Osteocyte (in vitro differentiated cells): ENCODE results near the gene PYCARD. TPM values are rescaled to one million over a fixed set of nuclear protein-coding genes. Genes with fewer than 3 reads are reported as not detected.

ENCODE experiments used
- DNase-seq: peaks from one replicate; pipeline ENCODE4 v3.0.0; 2021; ENCODE audit warnings: mixed read lengths; ENCODE audit not compliant: unreplicated experiment; ENCODE audit errors: extremely low spot score
- H3K27ac Mint-ChIP-seq: one replicate; pipeline ENCODE4 v1.8.0; 2021; ENCODE audit warnings: mild to moderate bottlenecking, mixed read lengths; ENCODE audit not compliant: unreplicated experiment
- H3K27me3 Mint-ChIP-seq: one replicate; pipeline ENCODE4 v1.8.0; 2021; ENCODE audit warnings: mixed read lengths; ENCODE audit not compliant: unreplicated experiment
- H3K36me3 Mint-ChIP-seq: one replicate; pipeline ENCODE4 v1.8.0; 2021; ENCODE audit warnings: mixed read lengths; ENCODE audit not compliant: unreplicated experiment
- H3K4me1 Mint-ChIP-seq: one replicate; pipeline ENCODE4 v1.8.0; 2021; ENCODE audit warnings: mixed read lengths; ENCODE audit not compliant: unreplicated experiment
- H3K4me3 Mint-ChIP-seq: one replicate; pipeline ENCODE4 v1.8.0; 2021; ENCODE audit warnings: mild to moderate bottlenecking, moderate library complexity, mixed read lengths; ENCODE audit not compliant: unreplicated experiment
- H3K9me3 Mint-ChIP-seq: one replicate; pipeline ENCODE4 v1.8.0; 2021; ENCODE audit warnings: mixed read lengths; ENCODE audit not compliant: unreplicated experiment
- CTCF ChIP-seq: fragments of 200-600 bp; sonication (generic); IDR thresholded peaks from 2 replicates; pipeline ENCODE4 v1.5.0; 2021; ENCODE audit warnings: antibody characterized with exemption, mild to moderate bottlenecking, moderate library complexity
- total RNA-seq: library from RNA; stranded (reverse); gene quantifications from 2 replicates; pipeline ENCODE4 v1.2.1, GENCODE V29; 2021

The PYCARD gene
- total RNA-seq, 1 donor from 2014 or later: 6.1 TPM

GRCh38 chr16:31190061-31190460, 12.5 kb downstream of the PYCARD start:
- H3K36me3 Mint-ChIP-seq: peaks cover 87% of the 10 kb centered on the region
- no peak for DNase-seq
- no peak for TF ChIP-seq CTCF
- no peak overlapping the region for H3K4me3 Mint-ChIP-seq
- no peaks in the 10 kb centered on the region for H3K27me3 Mint-ChIP-seq
- H3K27ac Mint-ChIP-seq: no peak overlapping the region
- no peaks in the 10 kb centered on the region for H3K9me3 Mint-ChIP-seq
- peaks cover 6% of the 10 kb centered on the region for H3K4me1 Mint-ChIP-seq

GRCh38 chr16:31189412-31189778, 13.2 kb downstream of the PYCARD start:
- no peak for DNase-seq
- Mint-ChIP-seq H3K4me1 (peaks cover 8% of the 10 kb centered on the region), H3K27me3 (no peaks in the 10 kb centered on the region), H3K4me3 (no peak overlapping the region), H3K27ac (peak overlapping the region; percentile 61), H3K36me3 (peaks cover 87% of the 10 kb centered on the region), H3K9me3 (no peaks in the 10 kb centered on the region)
- TF ChIP-seq CTCF: no peak

- peaks cover 13% of the 10 kb centered on the region for H3K4me1 Mint-ChIP-seq
- H3K27me3 Mint-ChIP-seq: no peaks in the 10 kb centered on the region
- H3K27ac Mint-ChIP-seq: peak overlapping the region; percentile 61
- H3K4me3 Mint-ChIP-seq: no peak overlapping the region
- H3K9me3 Mint-ChIP-seq: no peaks in the 10 kb centered on the region
- peaks cover 85% of the 10 kb centered on the region for H3K36me3 Mint-ChIP-seq
- no peak for DNase-seq
- no peak for TF ChIP-seq CTCF
Observed at GRCh38 chr16:31188450-31189411, 13.8 kb downstream of the PYCARD start.

- Mint-ChIP-seq H3K4me3 (no peak overlapping the region), H3K4me1 (peaks cover 22% of the 10 kb centered on the region), H3K36me3 (peaks cover 84% of the 10 kb centered on the region), H3K27me3 (no peaks in the 10 kb centered on the region), H3K9me3 (no peaks in the 10 kb centered on the region), H3K27ac (no peak overlapping the region)
- DNase-seq: no peak
- no peak for TF ChIP-seq CTCF
Observed at GRCh38 chr16:31187808-31188189, 14.8 kb downstream of the PYCARD start.

GRCh38 chr16:31186930-31187807, 15.4 kb downstream of the PYCARD start:
- no peaks in the 10 kb centered on the region for H3K27me3 Mint-ChIP-seq
- DNase-seq: no peak
- H3K9me3 Mint-ChIP-seq: no peaks in the 10 kb centered on the region
- H3K27ac Mint-ChIP-seq: no peak overlapping the region
- no peak overlapping the region for H3K4me3 Mint-ChIP-seq
- no peak for TF ChIP-seq CTCF
- H3K4me1 Mint-ChIP-seq: peaks cover 28% of the 10 kb centered on the region
- peaks cover 87% of the 10 kb centered on the region for H3K36me3 Mint-ChIP-seq
